ENCODE results near the gene GNAO1.

Gene GNAO1

DNA sequence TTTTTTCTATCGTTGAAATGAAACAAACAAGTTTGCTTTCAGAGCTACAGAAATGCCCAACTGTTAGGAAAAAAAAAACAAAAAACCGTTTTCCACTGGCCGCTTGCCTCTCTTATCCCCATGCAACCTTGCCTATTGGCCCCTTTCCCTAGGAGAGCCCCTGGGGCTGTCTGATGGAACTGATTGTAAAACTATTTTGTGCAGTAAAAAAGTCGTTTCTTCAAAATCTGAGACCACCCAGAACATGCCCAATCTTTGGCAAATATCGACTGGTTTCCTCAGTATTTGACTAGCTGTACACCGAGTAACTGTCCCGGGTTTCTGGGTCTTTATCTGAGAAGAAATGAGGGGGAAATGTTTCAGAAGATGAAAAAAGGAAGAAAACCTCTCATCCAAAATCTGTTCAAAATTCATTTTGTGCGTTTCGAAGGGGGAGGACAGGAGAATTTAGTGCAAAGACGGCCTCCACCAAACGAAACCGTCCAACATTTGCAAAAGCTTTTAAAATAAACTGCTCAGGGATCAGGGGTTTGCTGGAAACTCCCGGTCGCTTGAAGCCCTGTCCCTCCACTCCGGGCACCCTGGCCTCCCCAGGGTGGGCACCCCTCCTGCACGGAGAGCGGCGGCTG is 1.1 kb upstream of the GNAO1 start:
- no peaks in the 10 kb centered on the region for H3K9me3 ChIP-seq
- peaks cover 98% of the 10 kb centered on the region for H3K27me3 ChIP-seq
- H3K36me3 ChIP-seq, result no peaks in the 10 kb centered on the region
- TF ChIP-seq, protein P1, sequence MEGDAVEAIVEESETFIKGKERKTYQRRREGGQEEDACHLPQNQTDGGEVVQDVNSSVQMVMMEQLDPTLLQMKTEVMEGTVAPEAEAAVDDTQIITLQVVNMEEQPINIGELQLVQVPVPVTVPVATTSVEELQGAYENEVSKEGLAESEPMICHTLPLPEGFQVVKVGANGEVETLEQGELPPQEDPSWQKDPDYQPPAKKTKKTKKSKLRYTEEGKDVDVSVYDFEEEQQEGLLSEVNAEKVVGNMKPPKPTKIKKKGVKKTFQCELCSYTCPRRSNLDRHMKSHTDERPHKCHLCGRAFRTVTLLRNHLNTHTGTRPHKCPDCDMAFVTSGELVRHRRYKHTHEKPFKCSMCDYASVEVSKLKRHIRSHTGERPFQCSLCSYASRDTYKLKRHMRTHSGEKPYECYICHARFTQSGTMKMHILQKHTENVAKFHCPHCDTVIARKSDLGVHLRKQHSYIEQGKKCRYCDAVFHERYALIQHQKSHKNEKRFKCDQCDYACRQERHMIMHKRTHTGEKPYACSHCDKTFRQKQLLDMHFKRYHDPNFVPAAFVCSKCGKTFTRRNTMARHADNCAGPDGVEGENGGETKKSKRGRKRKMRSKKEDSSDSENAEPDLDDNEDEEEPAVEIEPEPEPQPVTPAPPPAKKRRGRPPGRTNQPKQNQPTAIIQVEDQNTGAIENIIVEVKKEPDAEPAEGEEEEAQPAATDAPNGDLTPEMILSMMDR (IDR thresholded peaks at IDR 0.05), result no peak
- no peak overlapping the region for H3K27ac ChIP-seq
- H3K4me1 ChIP-seq (ENCODE audit: control insufficient read depth in 1 of 2, insufficient read depth in 1 of 2, low read depth in 1 of 2, low read length in 1 of 2), result peaks cover 0 to 8% of the 10 kb centered on the region in 2 experiments
- no peak overlapping the region for H3K4me3 ChIP-seq (ENCODE audit: low read depth in 1 of 2, low read length in 1 of 2)

DNA sequence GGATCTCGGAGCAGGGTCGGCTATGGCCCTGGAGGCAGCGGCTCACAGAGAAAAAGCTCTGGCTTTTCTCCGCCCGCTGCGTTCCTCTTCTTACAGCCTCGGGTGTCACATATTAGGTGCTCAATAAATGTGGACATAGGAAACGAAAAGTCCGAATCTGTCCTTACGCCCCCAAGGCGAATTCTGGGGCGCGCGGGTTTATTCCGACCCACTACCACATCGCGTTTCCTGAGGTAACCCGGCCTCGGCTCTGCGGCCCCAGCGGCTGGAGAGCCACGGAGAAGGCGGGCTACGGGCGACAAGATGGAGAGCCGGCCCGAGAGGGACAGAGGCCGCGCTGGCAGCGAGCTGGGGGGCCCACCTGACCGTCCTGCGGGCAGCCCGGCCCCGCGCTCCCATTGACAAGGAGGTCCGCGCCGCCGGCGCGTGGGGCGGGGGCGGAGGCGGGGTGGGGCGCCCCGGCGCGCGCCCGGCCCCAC is 573 bp upstream of the GNAO1 start:
- Histone ChIP-seq H3K36me3 (no peaks in the 10 kb centered on the region), H3K27ac (no peak overlapping the region), H3K4me3 (ENCODE audit: low read depth in 1 of 2, low read length in 1 of 2) (no peak overlapping the region), H3K9me3 (no peaks in the 10 kb centered on the region), H3K4me1 (ENCODE audit: control insufficient read depth in 1 of 2, insufficient read depth in 1 of 2, low read depth in 1 of 2, low read length in 1 of 2) (peaks cover 0 to 8% of the 10 kb centered on the region in 2 experiments), H3K27me3 (peaks cover 98% of the 10 kb centered on the region)
- TF ChIP-seq, protein P1 (IDR thresholded peaks at IDR 0.05), result no peak

DNA sequence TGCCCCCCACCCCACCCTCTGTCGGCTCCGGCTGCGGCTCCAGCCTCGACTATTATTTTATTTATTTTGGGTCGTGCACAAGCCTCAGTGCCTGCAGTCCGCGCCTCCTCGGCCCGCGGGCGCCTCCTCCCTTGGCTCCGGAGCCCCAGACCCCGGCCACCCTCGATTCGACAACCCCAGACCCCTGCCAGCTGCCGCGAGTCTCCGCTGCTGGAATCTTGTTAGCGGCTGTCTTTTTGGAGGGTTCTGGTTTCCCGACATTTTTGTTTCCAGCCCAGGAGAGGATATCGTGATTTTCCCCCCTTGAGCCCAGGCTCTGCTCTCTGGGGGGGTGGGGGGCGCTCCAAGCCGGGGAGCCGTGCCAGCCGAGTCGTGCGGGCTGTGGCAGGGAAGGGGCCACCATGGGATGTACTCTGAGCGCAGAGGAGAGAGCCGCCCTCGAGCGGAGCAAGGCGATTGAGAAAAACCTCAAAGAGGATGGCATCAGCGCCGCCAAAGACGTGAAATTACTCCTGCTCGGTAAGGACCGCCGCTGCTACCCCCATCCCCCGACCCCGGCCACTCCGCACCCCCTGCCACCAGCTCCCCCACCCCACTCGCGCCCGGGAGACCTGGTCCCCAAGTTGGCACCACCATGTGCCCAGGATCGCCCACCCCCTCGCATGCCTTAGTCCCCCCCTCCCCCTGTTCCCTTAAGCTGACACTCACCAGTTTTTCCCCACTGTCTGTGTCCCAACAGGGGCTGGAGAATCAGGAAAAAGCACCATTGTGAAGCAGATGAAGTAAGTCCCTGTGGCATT is 746 bp downstream of the GNAO1 start:
- TF ChIP-seq, protein P1 (IDR thresholded peaks at IDR 0.05), result no peak
- Histone ChIP-seq H3K36me3 (no peaks in the 10 kb centered on the region), H3K4me1 (ENCODE audit: control insufficient read depth in 1 of 2, insufficient read depth in 1 of 2, low read depth in 1 of 2, low read length in 1 of 2) (peaks cover 0 to 8% of the 10 kb centered on the region in 2 experiments), H3K27ac (no peak overlapping the region), H3K9me3 (no peaks in the 10 kb centered on the region), H3K4me3 (ENCODE audit: low read depth in 1 of 2, low read length in 1 of 2) (peak overlapping the region in 1 of 2 experiments; percentile 44), H3K27me3 (peaks cover 98% of the 10 kb centered on the region)

DNA sequence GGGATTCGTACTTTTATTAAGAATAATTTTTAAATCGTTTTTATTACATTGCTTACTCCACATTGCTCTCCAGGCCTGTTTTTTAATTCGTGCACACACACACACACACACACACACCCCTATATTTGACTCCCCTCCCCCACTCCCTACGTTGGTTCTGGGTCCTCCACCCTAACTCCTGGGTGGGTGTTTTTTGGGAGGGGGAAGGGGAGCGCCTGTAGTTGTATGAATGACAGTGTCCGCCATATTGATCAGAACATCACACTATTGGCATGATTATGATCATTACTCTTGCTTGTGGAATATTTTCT is 1.3 kb downstream of the GNAO1 start:
- TF ChIP-seq, protein P1 (IDR thresholded peaks at IDR 0.05), result no peak
- Histone ChIP-seq H3K4me1 (ENCODE audit: control insufficient read depth in 1 of 2, insufficient read depth in 1 of 2, low read depth in 1 of 2, low read length in 1 of 2) (peaks cover 0 to 8% of the 10 kb centered on the region in 2 experiments), H3K27me3 (peaks cover 98% of the 10 kb centered on the region), H3K27ac (no peak overlapping the region), H3K9me3 (no peaks in the 10 kb centered on the region), H3K36me3 (no peaks in the 10 kb centered on the region), H3K4me3 (ENCODE audit: low read depth in 1 of 2, low read length in 1 of 2) (no peak overlapping the region)

DNA sequence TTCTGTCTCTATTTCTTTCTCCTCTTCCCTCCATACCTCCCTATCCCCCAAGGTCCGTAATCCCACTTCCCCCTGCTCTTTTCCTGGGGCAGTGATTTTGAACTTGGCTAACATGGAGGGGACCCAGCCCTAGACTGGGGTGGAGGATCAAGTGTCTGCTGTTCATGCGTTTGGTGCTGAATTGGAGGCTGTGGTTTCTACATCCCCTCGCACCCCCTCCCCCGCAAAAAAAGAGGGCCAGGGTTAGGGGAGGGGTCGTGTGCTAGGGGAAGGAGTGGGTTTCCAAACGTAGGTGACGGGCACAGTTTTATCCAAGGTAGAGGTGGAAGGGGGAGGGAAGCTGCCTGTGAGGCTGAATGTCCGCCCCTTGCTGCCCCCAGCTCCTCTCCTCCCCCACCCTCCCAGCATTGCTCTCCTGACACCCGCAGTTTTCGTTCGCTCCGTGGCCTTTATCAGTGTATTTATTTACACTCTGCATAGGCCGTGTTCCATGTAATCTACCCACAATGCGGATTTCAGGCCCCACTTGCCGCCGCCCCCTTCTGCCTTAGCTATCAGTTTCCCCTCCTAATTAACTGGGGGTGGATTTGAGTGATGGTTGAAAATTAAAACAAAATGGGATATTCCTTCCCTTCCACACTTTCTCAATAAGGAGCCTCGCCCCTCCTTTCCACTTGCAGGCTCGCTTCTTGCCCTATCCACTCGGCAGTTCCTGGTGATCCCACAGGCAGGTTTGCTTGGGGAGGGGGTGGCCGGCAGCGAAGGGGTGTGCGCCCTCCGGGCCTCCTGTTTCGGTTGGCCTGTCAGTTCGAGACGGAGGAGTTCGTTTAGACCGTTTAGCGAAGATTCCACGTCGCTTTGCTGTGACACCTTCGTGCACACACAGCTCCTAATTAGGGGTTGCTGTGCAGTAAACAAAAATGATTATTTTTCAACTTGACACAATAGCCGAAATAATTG is 2.0 kb downstream of the GNAO1 start:
- peaks cover 0 to 8% of the 10 kb centered on the region in 2 experiments for H3K4me1 ChIP-seq (ENCODE audit: control insufficient read depth in 1 of 2, insufficient read depth in 1 of 2, low read depth in 1 of 2, low read length in 1 of 2)
- no peak overlapping the region for H3K27ac ChIP-seq
- H3K9me3 ChIP-seq, result no peaks in the 10 kb centered on the region
- peaks cover 96% of the 10 kb centered on the region for H3K27me3 ChIP-seq
- TF ChIP-seq, protein P1 (IDR thresholded peaks at IDR 0.05), result no peak
- no peaks in the 10 kb centered on the region for H3K36me3 ChIP-seq
- H3K4me3 ChIP-seq (ENCODE audit: low read depth in 1 of 2, low read length in 1 of 2), result no peak overlapping the region

Data from neutrophil (primary cell).